GM19467 (cell line): ENCODE measurements around the gene TCEAL1.

Experiments used
- ATAC-seq: cut with Tn5 transposase; IDR thresholded peaks from one replicate; pipeline ENCODE4 v1.9.1; 2021; ENCODE audit warnings: mild to moderate bottlenecking, moderate library complexity; ENCODE audit not compliant: unreplicated experiment

The TCEAL1 gene

GRCh38 chrX:103678199-103678993, 49.6 kb downstream of the TCEAL1 start:
- ATAC-seq: no peak
